DND-41 (cell line): ENCODE results near the gene ENKD1.

ENCODE experiments used
- ATAC-seq: fragments of 200-7000 bp; cut with Tn5 transposase; 3 replicates; pipeline ENCODE4 v1.9.1; 2021; ENCODE audit warnings: low read depth; ENCODE audit not compliant: insufficient read depth
- DNase-seq: peaks from one replicate; pipeline ENCODE4 v3.0.0-alpha.2; 2020
- H2AFZ ChIP-seq: 2 replicates; pipeline ENCODE4 v1.6.0; 2012; ENCODE audit warnings: low read depth, low read length
- H3K27ac ChIP-seq: 2 replicates; pipeline ENCODE4 v1.5.1; 2012; ENCODE audit warnings: low read length, inconsistent platforms
- H3K27me3 ChIP-seq: fragments of 200-600 bp; sonication (generic); 2 replicates; pipeline ENCODE4 v1.6.0; 2012; ENCODE audit warnings: low read length, mild to moderate bottlenecking, inconsistent platforms; ENCODE audit not compliant: insufficient read depth, poor library complexity
- H3K36me3 ChIP-seq: 2 replicates; pipeline ENCODE4 v1.5.1; 2012; ENCODE audit warnings: low read length, inconsistent platforms; ENCODE audit not compliant: insufficient read depth
- H3K4me1 ChIP-seq: 2 replicates; pipeline ENCODE4 v1.5.1; 2012; ENCODE audit warnings: mild to moderate bottlenecking, low read length; ENCODE audit not compliant: insufficient read depth
- H3K4me2 ChIP-seq: 2 replicates; pipeline ENCODE4 v1.6.0; 2012; ENCODE audit warnings: mild to moderate bottlenecking, moderate library complexity, low read length, inconsistent platforms; ENCODE audit not compliant: insufficient read depth
- H3K4me3 ChIP-seq, 2 experiments: fragments of 200-600 bp in 1 of 2; shearing (Covaris generic) in 1 of 2; 2 replicates each; pipeline ENCODE4 v1.5.1; 2012 to 2016; ENCODE audit warnings: inconsistent platforms in 2 of 2, low read length in 2 of 2, mild to moderate bottlenecking in 2 of 2, low read depth in 1 of 2, moderate library complexity in 1 of 2
- H3K79me2 ChIP-seq: 2 replicates; pipeline ENCODE4 v1.6.0; 2012; ENCODE audit warnings: low read length, inconsistent platforms; ENCODE audit not compliant: insufficient read depth
- H3K9ac ChIP-seq: 2 replicates; pipeline ENCODE4 v1.6.0; 2012; ENCODE audit warnings: low read depth, mild to moderate bottlenecking, inconsistent platforms, low read length, moderate library complexity
- H3K9me3 ChIP-seq: 2 replicates; pipeline ENCODE4 v1.5.1; 2012; ENCODE audit warnings: low read length, moderate library complexity, mild to moderate bottlenecking, inconsistent platforms; ENCODE audit not compliant: insufficient read depth, severe bottlenecking
- H4K20me1 ChIP-seq: 2 replicates; pipeline ENCODE4 v1.6.0; 2012; ENCODE audit warnings: low read length; ENCODE audit not compliant: insufficient read depth
- CTCF ChIP-seq: IDR thresholded peaks from 2 replicates; pipeline ENCODE4 v1.5.1; 2012; ENCODE audit warnings: borderline replicate concordance, low read length, moderate library complexity, mild to moderate bottlenecking; ENCODE audit not compliant: poor library complexity, severe bottlenecking; ENCODE audit errors: extremely low read depth
- EZH2 ChIP-seq: IDR thresholded peaks from 3 replicates; pipeline ENCODE4 v1.6.1; 2012; ENCODE audit warnings: borderline replicate concordance, low read depth, mild to moderate bottlenecking, moderate library complexity, low read length, inconsistent platforms; ENCODE audit not compliant: severe bottlenecking

Gene ENKD1

GRCh38 chr16:67677712-67678111, 11.2 kb upstream of the ENKD1 start:
- no peak for ATAC-seq
- no peaks in the 10 kb centered on the region for H3K9me3 ChIP-seq
- H3K36me3 ChIP-seq, result peaks cover 35% of the 10 kb centered on the region; the same call in 1 of the 2 replicates
- no peak for DNase-seq
- no peaks in the 10 kb centered on the region; the same call in 1 of the 2 replicates for H4K20me1 ChIP-seq
- H3K27me3 ChIP-seq, result no peaks in the 10 kb centered on the region
- H3K79me2 ChIP-seq, result no peaks in the 10 kb centered on the region
- H3K4me2 ChIP-seq, result no peak overlapping the region
- H3K4me1 ChIP-seq, result no peaks in the 10 kb centered on the region
- TF ChIP-seq EZH2 (no peak), CTCF (no peak)
- H2AFZ ChIP-seq, result no peak overlapping the region
- H3K9ac ChIP-seq, result no peak overlapping the region
- H3K4me3 ChIP-seq, result no peak overlapping the region
- H3K27ac ChIP-seq, result no peak overlapping the region

GRCh38 chr16:67676939-67677338, 10.4 kb upstream of the ENKD1 start:
- no peaks in the 10 kb centered on the region for H3K79me2 ChIP-seq
- TF ChIP-seq CTCF (no peak), EZH2 (no peak)
- DNase-seq (no peak), ATAC-seq (no peak)
- peaks cover 35% of the 10 kb centered on the region; the same call in 1 of the 2 replicates for H3K36me3 ChIP-seq
- no peaks in the 10 kb centered on the region for H3K4me1 ChIP-seq
- no peaks in the 10 kb centered on the region; the same call in 1 of the 2 replicates for H4K20me1 ChIP-seq
- H3K4me3 ChIP-seq, result no peak overlapping the region
- no peaks in the 10 kb centered on the region for H3K9me3 ChIP-seq
- H3K27ac ChIP-seq, result no peak overlapping the region
- no peak overlapping the region for H3K4me2 ChIP-seq
- no peak overlapping the region for H2AFZ ChIP-seq
- H3K9ac ChIP-seq, result no peak overlapping the region
- no peaks in the 10 kb centered on the region for H3K27me3 ChIP-seq

- no peak for ATAC-seq
- Histone ChIP-seq H3K9me3 (no peaks in the 10 kb centered on the region), H3K27ac (no peak overlapping the region), H3K4me2 (no peak overlapping the region), H2AFZ (no peak overlapping the region), H3K79me2 (no peaks in the 10 kb centered on the region), H3K4me3 (no peak overlapping the region), H3K9ac (no peak overlapping the region), H3K27me3 (no peaks in the 10 kb centered on the region), H3K36me3 (peaks cover 31% of the 10 kb centered on the region; the same call in 1 of the 2 replicates), H3K4me1 (no peaks in the 10 kb centered on the region), H4K20me1 (no peaks in the 10 kb centered on the region; the same call in 1 of the 2 replicates)
- no peak for TF ChIP-seq EZH2
- TF ChIP-seq CTCF, result no peak
- no peak for DNase-seq
Measured at GRCh38 chr16:67676516-67676915, 10.0 kb upstream of the ENKD1 start.

- H3K79me2 ChIP-seq, result no peaks in the 10 kb centered on the region
- no peak overlapping the region for H3K4me2 ChIP-seq
- no peak overlapping the region for H3K9ac ChIP-seq
- H3K36me3 ChIP-seq, result peaks cover 26% of the 10 kb centered on the region; the same call in 1 of the 2 replicates
- no peaks in the 10 kb centered on the region for H3K4me1 ChIP-seq
- no peaks in the 10 kb centered on the region for H3K27me3 ChIP-seq
- H4K20me1 ChIP-seq, result no peaks in the 10 kb centered on the region; the same call in 1 of the 2 replicates
- DNase-seq (no peak), ATAC-seq (no peak)
- H3K9me3 ChIP-seq, result no peaks in the 10 kb centered on the region
- TF ChIP-seq EZH2 (no peak), CTCF (no peak)
- no peak overlapping the region for H3K4me3 ChIP-seq
- H2AFZ ChIP-seq, result no peak overlapping the region
- H3K27ac ChIP-seq, result no peak overlapping the region
Measured at GRCh38 chr16:67675999-67676398, 9.4 kb upstream of the ENKD1 start.
